ENCODE data around the gene BUD13. TPM values are rescaled to one million over a fixed set of nuclear protein-coding genes. Genes with fewer than 3 reads are reported as not detected.

The BUD13 gene
- polyA plus RNA-seq, 1 donor from 2014 or later: 19.1 TPM

DNA sequence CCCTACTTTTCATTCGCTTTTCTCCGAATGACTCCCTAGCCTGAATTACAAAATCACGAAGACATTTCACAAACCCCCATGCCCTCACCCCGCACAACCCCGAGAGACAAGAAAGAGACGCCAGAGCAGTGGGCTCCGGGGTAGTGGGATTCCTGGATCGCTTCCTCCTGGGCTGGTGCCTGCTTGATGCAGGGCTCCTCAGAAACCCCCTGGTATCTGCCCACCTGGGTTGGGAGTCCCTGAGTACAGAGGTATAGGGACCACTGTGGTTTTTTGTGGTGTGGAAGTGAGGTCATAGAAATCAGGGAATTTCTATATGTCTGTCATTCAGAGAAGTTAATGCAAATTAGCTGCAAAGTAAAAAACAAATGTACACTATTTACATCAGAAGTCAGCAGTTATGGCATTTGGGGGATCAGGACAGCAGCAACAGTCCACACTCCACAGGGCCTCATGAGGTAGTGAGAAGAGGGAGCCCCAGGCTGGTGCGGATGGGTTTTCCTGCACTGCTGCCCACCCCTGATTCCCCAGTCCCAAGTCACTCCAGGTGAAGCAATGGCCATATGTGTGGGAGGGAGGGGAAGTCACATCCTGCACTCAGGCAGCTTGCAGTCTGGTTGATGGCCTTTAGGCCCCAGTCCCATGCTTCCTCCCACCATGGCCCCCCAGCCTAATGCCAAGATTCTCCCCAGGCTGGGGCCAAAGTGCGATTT is 39.6 kb downstream of the BUD13 start:
- Histone ChIP-seq H3K9me2 (ENCODE audit: insufficient read depth, low read length) (no peaks in the 10 kb centered on the region), H4K20me1 (ENCODE audit: insufficient read depth) (no peaks in the 10 kb centered on the region), H3F3A (ENCODE audit: insufficient read depth, low read length, poor library complexity, severe bottlenecking) (no peaks in the 10 kb centered on the region), H3K27me3 (ENCODE audit: insufficient read depth, low read depth, low read length) (no peaks in the 10 kb centered on the region), H2AFZ (ENCODE audit: low read depth, low read length) (no peak overlapping the region), H3K4me3 (ENCODE audit: low read length) (no peak overlapping the region), H3K79me2 (replicated peaks; ENCODE audit: insufficient read depth, low read length) (no peaks in the 10 kb centered on the region), H3K4me2 (ENCODE audit: low read length) (no peak overlapping the region), H3K27ac (ENCODE audit: low read length) (no peak overlapping the region), H3K9ac (ENCODE audit: low read length) (no peak overlapping the region), H3K9me3 (ENCODE audit: low read length) (no peaks in the 10 kb centered on the region), H3K36me3 (ENCODE audit: insufficient read depth, low read length) (no peaks in the 10 kb centered on the region)
- TF ChIP-seq, protein P1, sequence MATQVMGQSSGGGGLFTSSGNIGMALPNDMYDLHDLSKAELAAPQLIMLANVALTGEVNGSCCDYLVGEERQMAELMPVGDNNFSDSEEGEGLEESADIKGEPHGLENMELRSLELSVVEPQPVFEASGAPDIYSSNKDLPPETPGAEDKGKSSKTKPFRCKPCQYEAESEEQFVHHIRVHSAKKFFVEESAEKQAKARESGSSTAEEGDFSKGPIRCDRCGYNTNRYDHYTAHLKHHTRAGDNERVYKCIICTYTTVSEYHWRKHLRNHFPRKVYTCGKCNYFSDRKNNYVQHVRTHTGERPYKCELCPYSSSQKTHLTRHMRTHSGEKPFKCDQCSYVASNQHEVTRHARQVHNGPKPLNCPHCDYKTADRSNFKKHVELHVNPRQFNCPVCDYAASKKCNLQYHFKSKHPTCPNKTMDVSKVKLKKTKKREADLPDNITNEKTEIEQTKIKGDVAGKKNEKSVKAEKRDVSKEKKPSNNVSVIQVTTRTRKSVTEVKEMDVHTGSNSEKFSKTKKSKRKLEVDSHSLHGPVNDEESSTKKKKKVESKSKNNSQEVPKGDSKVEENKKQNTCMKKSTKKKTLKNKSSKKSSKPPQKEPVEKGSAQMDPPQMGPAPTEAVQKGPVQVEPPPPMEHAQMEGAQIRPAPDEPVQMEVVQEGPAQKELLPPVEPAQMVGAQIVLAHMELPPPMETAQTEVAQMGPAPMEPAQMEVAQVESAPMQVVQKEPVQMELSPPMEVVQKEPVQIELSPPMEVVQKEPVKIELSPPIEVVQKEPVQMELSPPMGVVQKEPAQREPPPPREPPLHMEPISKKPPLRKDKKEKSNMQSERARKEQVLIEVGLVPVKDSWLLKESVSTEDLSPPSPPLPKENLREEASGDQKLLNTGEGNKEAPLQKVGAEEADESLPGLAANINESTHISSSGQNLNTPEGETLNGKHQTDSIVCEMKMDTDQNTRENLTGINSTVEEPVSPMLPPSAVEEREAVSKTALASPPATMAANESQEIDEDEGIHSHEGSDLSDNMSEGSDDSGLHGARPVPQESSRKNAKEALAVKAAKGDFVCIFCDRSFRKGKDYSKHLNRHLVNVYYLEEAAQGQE (IDR thresholded peaks at IDR 0.05; ENCODE audit: borderline replicate concordance): no peak
- TF ChIP-seq, protein P2, sequence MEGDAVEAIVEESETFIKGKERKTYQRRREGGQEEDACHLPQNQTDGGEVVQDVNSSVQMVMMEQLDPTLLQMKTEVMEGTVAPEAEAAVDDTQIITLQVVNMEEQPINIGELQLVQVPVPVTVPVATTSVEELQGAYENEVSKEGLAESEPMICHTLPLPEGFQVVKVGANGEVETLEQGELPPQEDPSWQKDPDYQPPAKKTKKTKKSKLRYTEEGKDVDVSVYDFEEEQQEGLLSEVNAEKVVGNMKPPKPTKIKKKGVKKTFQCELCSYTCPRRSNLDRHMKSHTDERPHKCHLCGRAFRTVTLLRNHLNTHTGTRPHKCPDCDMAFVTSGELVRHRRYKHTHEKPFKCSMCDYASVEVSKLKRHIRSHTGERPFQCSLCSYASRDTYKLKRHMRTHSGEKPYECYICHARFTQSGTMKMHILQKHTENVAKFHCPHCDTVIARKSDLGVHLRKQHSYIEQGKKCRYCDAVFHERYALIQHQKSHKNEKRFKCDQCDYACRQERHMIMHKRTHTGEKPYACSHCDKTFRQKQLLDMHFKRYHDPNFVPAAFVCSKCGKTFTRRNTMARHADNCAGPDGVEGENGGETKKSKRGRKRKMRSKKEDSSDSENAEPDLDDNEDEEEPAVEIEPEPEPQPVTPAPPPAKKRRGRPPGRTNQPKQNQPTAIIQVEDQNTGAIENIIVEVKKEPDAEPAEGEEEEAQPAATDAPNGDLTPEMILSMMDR (IDR thresholded peaks at IDR 0.05; ENCODE audit: poor library complexity, severe bottlenecking): peak; percentile 6
- TF ChIP-seq SMC3 (conservative IDR thresholded peaks at IDR 0.05; ENCODE audit: poor library complexity): no peak

DNA sequence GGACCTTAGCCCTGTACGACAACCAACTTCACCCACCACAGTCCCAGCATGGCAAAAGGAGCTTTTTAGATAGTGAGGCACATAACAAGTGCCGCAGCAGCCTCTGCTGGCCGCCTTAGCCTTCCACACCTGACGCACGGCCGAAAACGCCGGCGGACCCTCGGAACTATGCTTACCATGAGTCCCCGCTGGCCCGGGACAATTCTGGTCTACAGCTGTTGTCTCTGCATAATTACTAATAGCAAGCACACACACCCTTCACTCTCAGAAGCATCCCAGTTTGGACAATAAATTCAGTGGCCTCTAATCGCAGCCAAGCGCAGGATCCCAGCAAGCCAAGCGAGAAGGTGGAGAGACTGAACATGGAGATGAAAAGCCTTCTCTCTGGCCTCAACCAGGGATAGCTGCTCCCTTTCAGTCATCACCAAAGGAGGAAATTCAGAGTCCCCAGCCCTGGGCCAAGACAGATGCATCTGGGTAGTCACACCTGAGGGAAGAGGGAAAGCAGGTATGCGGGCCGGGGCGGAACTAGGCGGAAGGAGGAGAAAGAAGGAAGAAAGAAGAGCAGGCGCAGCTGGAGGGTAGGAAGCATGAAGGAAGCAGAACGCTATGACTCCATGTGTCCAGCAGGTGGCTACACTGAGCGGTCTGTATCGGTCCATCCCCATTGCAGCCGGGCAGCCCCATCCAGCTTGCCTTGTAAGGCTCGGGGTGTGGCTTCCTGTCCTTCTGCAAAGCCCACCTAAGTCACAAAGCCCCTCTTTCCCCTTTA is 40.3 kb downstream of the BUD13 start:
- no peaks in the 10 kb centered on the region for H3K9me3 ChIP-seq (ENCODE audit: low read length)
- no peaks in the 10 kb centered on the region for H3K27me3 ChIP-seq (ENCODE audit: insufficient read depth, low read depth, low read length)
- no peak overlapping the region for H3K4me3 ChIP-seq (ENCODE audit: low read length)
- H3K27ac ChIP-seq (ENCODE audit: low read length): peak overlapping the region; percentile 77
- no peaks in the 10 kb centered on the region for H3F3A ChIP-seq (ENCODE audit: insufficient read depth, low read length, poor library complexity, severe bottlenecking)
- H3K9ac ChIP-seq (ENCODE audit: low read length): no peak overlapping the region
- no peaks in the 10 kb centered on the region for H3K36me3 ChIP-seq (ENCODE audit: insufficient read depth, low read length)
- H3K4me2 ChIP-seq (ENCODE audit: low read length): no peak overlapping the region
- H2AFZ ChIP-seq (ENCODE audit: low read depth, low read length): peak overlapping the region; percentile 30
- no peaks in the 10 kb centered on the region for H4K20me1 ChIP-seq (ENCODE audit: insufficient read depth)
- H3K79me2 ChIP-seq (replicated peaks; ENCODE audit: insufficient read depth, low read length): no peaks in the 10 kb centered on the region
- H3K9me2 ChIP-seq (ENCODE audit: insufficient read depth, low read length): no peaks in the 10 kb centered on the region
- no peak for TF ChIP-seq POLR2AphosphoS5 (IDR thresholded peaks at IDR 0.05)
- peak; percentile 59 for TF ChIP-seq SMC3 (conservative IDR thresholded peaks at IDR 0.05; ENCODE audit: poor library complexity)
- TF ChIP-seq TAF1 (IDR thresholded peaks at IDR 0.05; ENCODE audit: low read depth): no peak
- TF ChIP-seq, protein P1 (IDR thresholded peaks at IDR 0.05; ENCODE audit: borderline replicate concordance): no peak
- TF ChIP-seq EP300 (conservative IDR thresholded peaks at IDR 0.05; ENCODE audit: poor library complexity, severe bottlenecking): no peak
- peak; percentile 49 for TF ChIP-seq RAD21 (conservative IDR thresholded peaks at IDR 0.05)
- no peak for TF ChIP-seq MXI1 (conservative IDR thresholded peaks at IDR 0.05; ENCODE audit: poor library complexity, severe bottlenecking)
- no peak for TF ChIP-seq EZH2 (IDR thresholded peaks at IDR 0.05; ENCODE audit: borderline replicate concordance, insufficient read depth, low read length, poor library complexity, severe bottlenecking)
- TF ChIP-seq, protein P2 (IDR thresholded peaks at IDR 0.05; ENCODE audit: poor library complexity, severe bottlenecking): peak; percentile 62
